Measurements from ENCODE around the gene GPA33.
"Not testable (repeated sequence)": the region's sequence is repeated elsewhere in the genome, so short reads cannot be mapped to it uniquely, and the experiment has no call there.

DNA sequence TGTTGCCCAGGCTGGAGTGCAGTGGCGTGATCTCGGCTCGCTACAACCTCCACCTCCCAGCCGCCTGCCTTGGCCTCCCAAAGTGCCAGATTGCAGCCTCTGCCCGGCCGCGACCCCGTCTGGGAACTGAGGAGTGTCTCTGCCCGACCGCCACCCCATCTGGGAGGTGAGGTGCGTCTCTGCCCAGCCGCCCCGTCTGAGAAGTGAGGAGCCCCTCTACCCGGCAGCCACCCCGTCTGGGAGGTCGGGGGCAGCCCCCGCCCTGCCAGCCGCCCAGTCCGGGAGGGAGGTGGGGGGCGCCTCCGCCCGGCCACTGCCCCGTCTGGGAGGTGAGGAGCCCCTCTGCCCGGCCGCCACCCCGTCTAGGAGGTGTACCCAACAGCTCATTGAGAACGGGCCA lies 60.6 kb downstream of the GPA33 start:
- not testable (repeated sequence) for TF ChIP-seq JUNB (IDR thresholded peaks at IDR 0.05); NPAS2 (CRISPR knock-in tag; IDR thresholded peaks at IDR 0.05; ENCODE audit: borderline replicate concordance); POLR2A (IDR thresholded peaks at IDR 0.05; ENCODE audit: low read length); CEBPB (IDR thresholded peaks at IDR 0.05); JUN (IDR thresholded peaks at IDR 0.05); KDM1A (IDR thresholded peaks at IDR 0.05; ENCODE audit: low read depth); POLR2AphosphoS2 (conservative IDR thresholded peaks at IDR 0.05; ENCODE audit: low read length); ZC3H11A (IDR thresholded peaks at IDR 0.05); MAFK (IDR thresholded peaks at IDR 0.05; ENCODE audit: partially characterized antibody)
- TF ChIP-seq, protein P1, sequence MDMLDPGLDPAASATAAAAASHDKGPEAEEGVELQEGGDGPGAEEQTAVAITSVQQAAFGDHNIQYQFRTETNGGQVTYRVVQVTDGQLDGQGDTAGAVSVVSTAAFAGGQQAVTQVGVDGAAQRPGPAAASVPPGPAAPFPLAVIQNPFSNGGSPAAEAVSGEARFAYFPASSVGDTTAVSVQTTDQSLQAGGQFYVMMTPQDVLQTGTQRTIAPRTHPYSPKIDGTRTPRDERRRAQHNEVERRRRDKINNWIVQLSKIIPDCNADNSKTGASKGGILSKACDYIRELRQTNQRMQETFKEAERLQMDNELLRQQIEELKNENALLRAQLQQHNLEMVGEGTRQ (IDR thresholded peaks at IDR 0.05), result not testable (repeated sequence)
- TF ChIP-seq, protein P2, sequence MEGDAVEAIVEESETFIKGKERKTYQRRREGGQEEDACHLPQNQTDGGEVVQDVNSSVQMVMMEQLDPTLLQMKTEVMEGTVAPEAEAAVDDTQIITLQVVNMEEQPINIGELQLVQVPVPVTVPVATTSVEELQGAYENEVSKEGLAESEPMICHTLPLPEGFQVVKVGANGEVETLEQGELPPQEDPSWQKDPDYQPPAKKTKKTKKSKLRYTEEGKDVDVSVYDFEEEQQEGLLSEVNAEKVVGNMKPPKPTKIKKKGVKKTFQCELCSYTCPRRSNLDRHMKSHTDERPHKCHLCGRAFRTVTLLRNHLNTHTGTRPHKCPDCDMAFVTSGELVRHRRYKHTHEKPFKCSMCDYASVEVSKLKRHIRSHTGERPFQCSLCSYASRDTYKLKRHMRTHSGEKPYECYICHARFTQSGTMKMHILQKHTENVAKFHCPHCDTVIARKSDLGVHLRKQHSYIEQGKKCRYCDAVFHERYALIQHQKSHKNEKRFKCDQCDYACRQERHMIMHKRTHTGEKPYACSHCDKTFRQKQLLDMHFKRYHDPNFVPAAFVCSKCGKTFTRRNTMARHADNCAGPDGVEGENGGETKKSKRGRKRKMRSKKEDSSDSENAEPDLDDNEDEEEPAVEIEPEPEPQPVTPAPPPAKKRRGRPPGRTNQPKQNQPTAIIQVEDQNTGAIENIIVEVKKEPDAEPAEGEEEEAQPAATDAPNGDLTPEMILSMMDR (IDR thresholded peaks at IDR 0.05), result not testable (repeated sequence)
- TF ChIP-seq, protein P3, sequence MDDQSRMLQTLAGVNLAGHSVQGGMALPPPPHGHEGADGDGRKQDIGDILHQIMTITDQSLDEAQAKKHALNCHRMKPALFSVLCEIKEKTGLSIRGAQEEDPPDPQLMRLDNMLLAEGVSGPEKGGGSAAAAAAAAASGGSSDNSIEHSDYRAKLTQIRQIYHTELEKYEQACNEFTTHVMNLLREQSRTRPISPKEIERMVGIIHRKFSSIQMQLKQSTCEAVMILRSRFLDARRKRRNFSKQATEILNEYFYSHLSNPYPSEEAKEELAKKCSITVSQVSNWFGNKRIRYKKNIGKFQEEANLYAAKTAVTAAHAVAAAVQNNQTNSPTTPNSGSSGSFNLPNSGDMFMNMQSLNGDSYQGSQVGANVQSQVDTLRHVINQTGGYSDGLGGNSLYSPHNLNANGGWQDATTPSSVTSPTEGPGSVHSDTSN (IDR thresholded peaks at IDR 0.05), result not testable (repeated sequence)
